A549 (cell line): Measurements from ENCODE around the gene EVA1C.

ENCODE experiments used
- CHD2 ChIP-seq: fragments of 150-350 bp; IDR thresholded peaks from 2 replicates; pipeline ENCODE4 v1.6.1; 2014; ENCODE audit warnings: low read length; ENCODE audit not compliant: partially characterized antibody
- EP300 ChIP-seq, 2 experiments: fragments of >200 bp; sonication (Bioruptor Twin); formaldehyde crosslinking; IDR thresholded peaks; 2 replicates in 1 of 2; 3 replicates in 1 of 2; pipeline ENCODE4 v1.6.1; 2016 to 2017
- FOSB ChIP-seq: fragments of 250-450 bp; sonication (Bioruptor Pico); IDR thresholded peaks from 2 replicates; pipeline ENCODE4 v1.5.0; 2020; ENCODE audit warnings: mild to moderate bottlenecking, moderate library complexity
- FOXS1 ChIP-seq: fragments of 250-450 bp; sonication (Bioruptor Pico); IDR thresholded peaks from 2 replicates; pipeline ENCODE4 v1.5.0; 2020; ENCODE audit warnings: mild to moderate bottlenecking, moderate library complexity
- JUN ChIP-seq, 2 experiments: fragments of >200 bp; sonication (Bioruptor Twin); formaldehyde crosslinking; IDR thresholded peaks; 2 replicates in 1 of 2; 3 replicates in 1 of 2; pipeline ENCODE4 v1.6.1; 2016 to 2017
- KDM1A ChIP-seq: fragments of 200-600 bp; sonication (generic); IDR thresholded peaks from 2 replicates; pipeline ENCODE4 v1.6.1; 2016; ENCODE audit warnings: low read depth, mild to moderate bottlenecking
- NPAS2 ChIP-seq: fragments of 250-450 bp; sonication (Bioruptor Pico); IDR thresholded peaks from 2 replicates; pipeline ENCODE4 v1.8.0; 2022; ENCODE audit warnings: mild to moderate bottlenecking, moderate library complexity, borderline replicate concordance
- POLR2A ChIP-seq: IDR thresholded peaks from 2 replicates; pipeline ENCODE4 v1.6.1; 2012; ENCODE audit warnings: mild to moderate bottlenecking, low read length
- RAD21 ChIP-seq, 2 experiments: fragments of >200 bp in 1 of 2; sonication (Bioruptor Twin) in 1 of 2; formaldehyde crosslinking in 1 of 2; IDR thresholded peaks in 1 of 2; conservative IDR thresholded peaks in 1 of 2; 2 replicates in 1 of 2; 3 replicates in 1 of 2; pipeline ENCODE4 v1.6.1; 2012 to 2018; ENCODE audit warnings: inconsistent platforms in 1 of 2
- SREBF2 ChIP-seq: fragments of 450-650 bp; IDR thresholded peaks from 2 replicates; pipeline ENCODE4 v1.6.1; 2014; ENCODE audit warnings: mild to moderate bottlenecking, moderate library complexity
- TF ChIP-seq, protein P1 (sequence below): fragments of >200 bp; sonication (Bioruptor Twin); formaldehyde crosslinking; IDR thresholded peaks from 3 replicates; pipeline ENCODE4 v1.5.1; 2016

DNA sequence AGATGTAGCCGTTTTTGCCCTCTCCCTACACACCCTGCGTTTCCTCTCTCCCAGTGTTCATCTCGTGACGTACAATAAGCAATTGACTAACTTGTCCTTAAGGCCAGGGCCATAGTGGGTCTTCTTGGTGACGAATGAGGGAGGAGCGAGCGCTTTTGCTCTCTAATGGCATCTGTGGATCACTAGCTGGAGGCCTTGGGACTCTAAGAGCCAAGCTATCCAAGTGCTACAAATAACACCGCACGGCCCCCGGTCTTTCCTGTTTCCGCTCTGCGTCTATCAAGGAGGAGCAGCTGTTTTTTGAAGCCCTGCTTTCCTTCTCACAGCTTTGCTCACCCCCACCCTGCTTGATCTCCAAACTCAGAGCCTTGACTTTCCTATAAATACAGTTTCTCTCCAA is 25.2 kb downstream of the EVA1C start:
- TF ChIP-seq POLR2A (no peak), RAD21 (conservative IDR thresholded peaks at IDR 0.05 in 1 of 2, IDR thresholded peaks at IDR 0.05 in 1 of 2) (no peak), JUN (IDR thresholded peaks at IDR 0.05) (no peak), SREBF2 (no peak), NPAS2 (no peak), EP300 (IDR thresholded peaks at IDR 0.05) (no peak), FOSB (CRISPR knock-in tag) (no peak), CHD2 (no peak), FOXS1 (CRISPR knock-in tag) (no peak), KDM1A (no peak)
- TF ChIP-seq, protein P1, sequence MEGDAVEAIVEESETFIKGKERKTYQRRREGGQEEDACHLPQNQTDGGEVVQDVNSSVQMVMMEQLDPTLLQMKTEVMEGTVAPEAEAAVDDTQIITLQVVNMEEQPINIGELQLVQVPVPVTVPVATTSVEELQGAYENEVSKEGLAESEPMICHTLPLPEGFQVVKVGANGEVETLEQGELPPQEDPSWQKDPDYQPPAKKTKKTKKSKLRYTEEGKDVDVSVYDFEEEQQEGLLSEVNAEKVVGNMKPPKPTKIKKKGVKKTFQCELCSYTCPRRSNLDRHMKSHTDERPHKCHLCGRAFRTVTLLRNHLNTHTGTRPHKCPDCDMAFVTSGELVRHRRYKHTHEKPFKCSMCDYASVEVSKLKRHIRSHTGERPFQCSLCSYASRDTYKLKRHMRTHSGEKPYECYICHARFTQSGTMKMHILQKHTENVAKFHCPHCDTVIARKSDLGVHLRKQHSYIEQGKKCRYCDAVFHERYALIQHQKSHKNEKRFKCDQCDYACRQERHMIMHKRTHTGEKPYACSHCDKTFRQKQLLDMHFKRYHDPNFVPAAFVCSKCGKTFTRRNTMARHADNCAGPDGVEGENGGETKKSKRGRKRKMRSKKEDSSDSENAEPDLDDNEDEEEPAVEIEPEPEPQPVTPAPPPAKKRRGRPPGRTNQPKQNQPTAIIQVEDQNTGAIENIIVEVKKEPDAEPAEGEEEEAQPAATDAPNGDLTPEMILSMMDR: no peak
